Measurements from ENCODE around the gene UPF2. TPM values are rescaled to one million over a fixed set of nuclear protein-coding genes. Genes with fewer than 3 reads are reported as not detected.

Gene UPF2
- total RNA-seq, 1 donor = 18.3 TPM

GRCh38 chr10:11962176-11962575, 80.4 kb downstream of the UPF2 start:
- DNase-seq (ENCODE audit: low read depth) = no peak
- no peak overlapping the region for H3K4me3 ChIP-seq (ENCODE audit: low read depth, low read length)
- no peak for TF ChIP-seq CTCF (IDR thresholded peaks at IDR 0.05; ENCODE audit: insufficient read depth, low read length)

- H3K4me3 ChIP-seq (ENCODE audit: low read depth, low read length) = no peak overlapping the region
- DNase-seq (ENCODE audit: low read depth) = no peak
Observed at GRCh38 chr10:11961771-11962170, 80.8 kb downstream of the UPF2 start.

GRCh38 chr10:11959966-11960365, 82.6 kb downstream of the UPF2 start:
- H3K4me3 ChIP-seq (ENCODE audit: low read depth, low read length) = no peak overlapping the region
- DNase-seq (ENCODE audit: low read depth) = no peak
- no peak for TF ChIP-seq CTCF (IDR thresholded peaks at IDR 0.05; ENCODE audit: insufficient read depth, low read length)

More at GRCh38 chr10:11961771-11962170, 80.8 kb downstream of the UPF2 start:
- TF ChIP-seq CTCF (IDR thresholded peaks at IDR 0.05; ENCODE audit: insufficient read depth, low read length) = no peak

- H3K4me3 ChIP-seq (ENCODE audit: low read depth, low read length) = no peak overlapping the region
- TF ChIP-seq CTCF (IDR thresholded peaks at IDR 0.05; ENCODE audit: insufficient read depth, low read length) = no peak
- DNase-seq (ENCODE audit: low read depth) = no peak
Observed at GRCh38 chr10:11958956-11959355, 83.7 kb downstream of the UPF2 start.

- no peak for TF ChIP-seq CTCF (IDR thresholded peaks at IDR 0.05; ENCODE audit: insufficient read depth, low read length)
- H3K4me3 ChIP-seq (ENCODE audit: low read depth, low read length) = no peak overlapping the region
- DNase-seq (ENCODE audit: low read depth) = no peak
Observed at GRCh38 chr10:11951695-11952094, 90.9 kb downstream of the UPF2 start.

- no peak for TF ChIP-seq CTCF (IDR thresholded peaks at IDR 0.05; ENCODE audit: insufficient read depth, low read length)
- no peak overlapping the region for H3K4me3 ChIP-seq (ENCODE audit: low read depth, low read length)
- no peak for DNase-seq (ENCODE audit: low read depth)
Observed at GRCh38 chr10:11950325-11951018, 92.1 kb downstream of the UPF2 start.

GRCh38 chr10:11949152-11949551, 93.5 kb downstream of the UPF2 start:
- no peak overlapping the region for H3K4me3 ChIP-seq (ENCODE audit: low read depth, low read length)
- TF ChIP-seq CTCF (IDR thresholded peaks at IDR 0.05; ENCODE audit: insufficient read depth, low read length) = no peak
- DNase-seq (ENCODE audit: low read depth) = no peak

Measured in fibroblast of the aortic adventitia (primary cell).